Fibroblast of villous mesenchyme (primary cell): Measurements from ENCODE around the gene BCL7C. TPM values are rescaled to one million over a fixed set of nuclear protein-coding genes. Genes with fewer than 3 reads are reported as not detected.

Experiments
- DNase-seq: peaks from one replicate; pipeline ENCODE4 v3.0.0-alpha.2; 2010; ENCODE audit warnings: low read depth
- H3K4me3 ChIP-seq: 2 replicates; pipeline ENCODE4 v1.5.1; 2011; ENCODE audit warnings: low read depth, mild to moderate bottlenecking, low read length
- CTCF ChIP-seq: IDR thresholded peaks from 2 replicates; pipeline ENCODE4 v1.5.1; 2012; ENCODE audit warnings: low read depth, mild to moderate bottlenecking, low read length; ENCODE audit not compliant: insufficient read depth
- small RNA-seq: library from RNA; depleted of rRNA; stranded (forward); fragments of <200 nt; gene quantifications from one replicate; pipeline ENCODE3, GENCODE V24; 2012
- total RNA-seq: library from RNA; depleted of rRNA; stranded (reverse); fragments of >200 nt; gene quantifications from 2 replicates; pipeline ENCODE4 v1.2.3, GENCODE V29; 2012

The BCL7C gene
- total RNA-seq, 1 donor: 35.0 TPM

DNA sequence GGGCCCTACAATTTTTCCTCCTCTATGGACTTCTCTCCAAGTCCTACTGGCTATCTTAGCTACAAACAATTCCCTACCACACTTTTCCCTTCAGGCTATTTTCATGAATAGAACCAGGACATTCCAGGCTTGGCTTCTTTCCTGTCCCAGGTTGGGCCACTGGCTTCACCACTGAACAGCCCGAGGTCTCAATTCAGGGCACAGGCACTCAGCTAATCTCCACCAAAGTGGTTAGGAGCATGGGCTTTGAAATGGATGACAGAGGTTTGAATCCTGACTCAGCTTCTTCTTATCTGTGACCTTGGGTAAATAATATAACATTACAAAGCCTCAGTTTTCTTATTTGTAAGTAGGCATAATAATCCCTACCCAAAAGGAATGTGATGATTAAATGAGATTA, 56.0 kb downstream of the BCL7C start:
- DNase-seq: no peak
- no peak for TF ChIP-seq CTCF
- no peak overlapping the region for H3K4me3 ChIP-seq

Small RNA genes within 50 kb of the gene (small RNA-seq; reads per million reads assigned to genes)
- gene MIR4519 (not detected), gene MIR762 (not detected)

Other genes with a start within 250 kb of the BCL7C start
- gene PRR14, start 243.1 kb downstream of the BCL7C start, total RNA-seq: 5.2 and 5.6 TPM in 2 replicates
- 30.2 and 30.3 TPM in 2 replicates for gene FBRS, start 235.6 kb downstream of the BCL7C start, total RNA-seq
- gene SRCAP, start 194.9 kb downstream of the BCL7C start, total RNA-seq: 15.1 and 16.8 TPM in 2 replicates
- 22.2 and 26.3 TPM in 2 replicates for gene PHKG2, start 145.7 kb downstream of the BCL7C start, total RNA-seq
- 1.3 and 3.2 TPM in 2 replicates for gene CFAP119, start 132.0 kb downstream of the BCL7C start, total RNA-seq
- gene RNF40, start 131.8 kb downstream of the BCL7C start, total RNA-seq: 68.9 and 88.9 TPM in 2 replicates
- 19.4 and 21.6 TPM in 2 replicates for gene ZNF629, start 106.9 kb downstream of the BCL7C start, total RNA-seq
- gene CTF1, start 2.5 kb upstream of the BCL7C start, total RNA-seq: 3.2 and 3.5 TPM in 2 replicates
- gene FBXL19, start 29.5 kb upstream of the BCL7C start, total RNA-seq: 26.8 and 29.3 TPM in 2 replicates
- gene ORAI3, start 55.0 kb upstream of the BCL7C start, total RNA-seq: 43.6 and 45.7 TPM in 2 replicates
- gene SETD1A, start 63.7 kb upstream of the BCL7C start, total RNA-seq: 3.5 and 8.1 TPM in 2 replicates
- gene HSD3B7, start 91.1 kb upstream of the BCL7C start, total RNA-seq: 24.8 and 26.8 TPM in 2 replicates
- 2.2 and 2.6 TPM in 2 replicates for gene STX1B, start 116.6 kb upstream of the BCL7C start, total RNA-seq
- gene STX4, start 139.5 kb upstream of the BCL7C start, total RNA-seq: 15.5 and 24.2 TPM in 2 replicates
- 16.0 and 27.1 TPM in 2 replicates for gene ZNF668, start 180.2 kb upstream of the BCL7C start, total RNA-seq
- 13.4 and 15.8 TPM in 2 replicates for gene ZNF646, start 180.3 kb upstream of the BCL7C start, total RNA-seq
- 1.7 and 1.9 TPM in 2 replicates for gene PRSS53, start 194.9 kb upstream of the BCL7C start, total RNA-seq
- 68.2 and 76.0 TPM in 2 replicates for gene VKORC1, start 200.7 kb upstream of the BCL7C start, total RNA-seq
- gene BCKDK, start 214.3 kb upstream of the BCL7C start, total RNA-seq: 28.1 and 34.1 TPM in 2 replicates
- 23.8 and 24.6 TPM in 2 replicates for gene KAT8, start 223.6 kb upstream of the BCL7C start, total RNA-seq
- under 0.01 TPM in 1 of 2 replicates, not detected in the other for gene PRSS8, start 241.7 kb upstream of the BCL7C start, total RNA-seq